Eye (tissue), 1 donor: Measurements from ENCODE around the gene RSPH4A.
"Not testable (repeated sequence)": the region's sequence is repeated elsewhere in the genome, so short reads cannot be mapped to it uniquely, and the experiment has no call there.

Experiments
- DNase-seq: peaks from one replicate; pipeline ENCODE4 v3.0.0-alpha.2; 2015

RSPH4A gene

GRCh38 chr6:116631379-116631990 is 15.2 kb downstream of the RSPH4A start:
- DNase-seq: no peak

- DNase-seq: no peak
These were observed 17.4 kb downstream of the RSPH4A start for GRCh38 chr6:116633685-116634084.

GRCh38 chr6:116648156-116648555 is 31.9 kb downstream of the RSPH4A start:
- DNase-seq: no peak

GRCh38 chr6:116649129-116649528 is 32.9 kb downstream of the RSPH4A start:
- no peak for DNase-seq

GRCh38 chr6:116651916-116652315 is 35.6 kb downstream of the RSPH4A start:
- DNase-seq: no peak

- DNase-seq: no peak
These were observed 45.3 kb downstream of the RSPH4A start for GRCh38 chr6:116661594-116661993.

GRCh38 chr6:116662202-116662601 is 45.9 kb downstream of the RSPH4A start:
- DNase-seq: no peak

GRCh38 chr6:116663308-116663707 is 47.0 kb downstream of the RSPH4A start:
- no peak for DNase-seq

GRCh38 chr6:116664169-116664568 is 47.9 kb downstream of the RSPH4A start:
- not testable (repeated sequence) for DNase-seq

GRCh38 chr6:116665464-116665863 is 49.2 kb downstream of the RSPH4A start:
- DNase-seq: no peak

GRCh38 chr6:116666869-116667268 is 50.6 kb downstream of the RSPH4A start:
- DNase-seq: no peak

- no peak for DNase-seq
These were observed 51.3 kb downstream of the RSPH4A start for GRCh38 chr6:116667623-116668022.

- DNase-seq: no peak
These were observed 56.0 kb downstream of the RSPH4A start for GRCh38 chr6:116672306-116672705.

GRCh38 chr6:116676021-116676420 is 59.7 kb downstream of the RSPH4A start:
- DNase-seq: no peak

- DNase-seq: peak; percentile 97
These were observed 64.8 kb downstream of the RSPH4A start, which contains the start of gene KPNA5 for GRCh38 chr6:116680880-116681672. Gene KPNA5 (plus strand): TSS chr6:116681211. CDS start chr6:116681335, 124 bp downstream.

- peak; percentile 50 for DNase-seq
These were observed 66.0 kb downstream of the RSPH4A start for GRCh38 chr6:116682334-116682712.
